A549 (cell line): ENCODE data around the gene RABL6.

Experiments
- CTCF ChIP-seq: fragments of >200 bp; sonication (Bioruptor Twin); formaldehyde crosslinking; IDR thresholded peaks from 3 replicates; pipeline ENCODE4 v1.5.1; 2016
- NR3C1 ChIP-seq: fragments of >200 bp; sonication (Bioruptor Twin); formaldehyde crosslinking; IDR thresholded peaks from 3 replicates; pipeline ENCODE4 v1.6.1; 2017
- ZNF302 ChIP-seq: fragments of 250-450 bp; sonication (Bioruptor Pico); IDR thresholded peaks from 2 replicates; pipeline ENCODE4 v1.9.0; 2021; ENCODE audit warnings: inconsistent platforms, mild to moderate bottlenecking, moderate library complexity

- TF ChIP-seq NR3C1 = no peak
- no peak for TF ChIP-seq ZNF302
- peak; percentile 66 for TF ChIP-seq CTCF
Observed at GRCh38 chr9:136784249-136784996, 23.3 kb upstream of the RABL6 start.
